ENCODE results near the gene SERGEF. TPM values are rescaled to one million over a fixed set of nuclear protein-coding genes. Genes with fewer than 3 reads are reported as not detected.

Gene SERGEF
- polyA plus RNA-seq, 1 of the 3 experiments (the other 2 are of a cell fraction), result 23.1 TPM

GRCh38 chr11:17867341-17867740 lies 145.5 kb downstream of the SERGEF start:
- Histone ChIP-seq H2AFZ (ENCODE audit: low read depth) (no peak overlapping the region), H3K4me3 (ENCODE audit: low read depth in 2 of 2, low read length in 1 of 2) (no peak overlapping the region), H3K36me3 (replicated peaks in 1 of 2; ENCODE audit: control insufficient read depth in 1 of 2, insufficient read depth in 2 of 2, low read length in 1 of 2) (peaks cover 0 to 5% of the 10 kb centered on the region in 2 experiments), H3K9ac (no peak overlapping the region), H4K20me1 (ENCODE audit: insufficient read depth) (no peaks in the 10 kb centered on the region), H3K27me3 (ENCODE audit: insufficient read depth) (no peaks in the 10 kb centered on the region), H3F3A (replicated peaks; ENCODE audit: insufficient read depth) (no peaks in the 10 kb centered on the region), H3K9me3 (no peaks in the 10 kb centered on the region), H3K9me2 (no peaks in the 10 kb centered on the region), H3K4me1 (ENCODE audit: control insufficient read depth in 1 of 2, insufficient read depth in 2 of 2, low read depth in 1 of 2, low read length in 1 of 2) (no peaks in the 10 kb centered on the region; a peak in 1 of 4 replicates), H3K79me2 (ENCODE audit: insufficient read depth) (no peaks in the 10 kb centered on the region), H3K27ac (ENCODE audit: low read depth in 2 of 2, low read length in 1 of 2) (no peak overlapping the region), H3K4me2 (no peak overlapping the region)
- POLR2A ChIA-PET, result no interaction called here
- CTCF ChIA-PET, result no interaction called here
- no peak for DNase-seq
- TF ChIP-seq GATA2 (CRISPR knock-in tag; IDR thresholded peaks at IDR 0.05), result no peak
- WGBS (ENCODE audit: low lambda C conversion rate), result 100% methylated on average over 1 of the region's 3 CpGs

GRCh38 chr11:17865765-17866428 lies 146.9 kb downstream of the SERGEF start:
- no peaks in the 10 kb centered on the region for H3F3A ChIP-seq (replicated peaks; ENCODE audit: insufficient read depth)
- no peak for DNase-seq
- ChIA-PET POLR2A (no interaction called here), CTCF (interaction anchor here (0.6 to 5.1 kb wide), 4 partner anchors 9 to 147 kb away, joined by 3 to 28 read pairs (median 12); partner anchors contain the start of gene MYOD1)
- peaks cover 0 to 5% of the 10 kb centered on the region in 2 experiments for H3K36me3 ChIP-seq (replicated peaks in 1 of 2; ENCODE audit: control insufficient read depth in 1 of 2, insufficient read depth in 2 of 2, low read length in 1 of 2)
- H3K4me3 ChIP-seq (ENCODE audit: low read depth in 2 of 2, low read length in 1 of 2), result no peak overlapping the region
- H3K9me2 ChIP-seq, result no peaks in the 10 kb centered on the region
- no peaks in the 10 kb centered on the region for H4K20me1 ChIP-seq (ENCODE audit: insufficient read depth)
- H3K9ac ChIP-seq, result no peak overlapping the region
- H3K4me2 ChIP-seq, result no peak overlapping the region
- 71% methylated on average over 3 of the region's 3 CpGs for WGBS (ENCODE audit: low lambda C conversion rate)
- no peak for TF ChIP-seq TAF1 (IDR thresholded peaks at IDR 0.05; ENCODE audit: borderline replicate concordance, low read depth, low read length)
- TF ChIP-seq TEAD4 (IDR thresholded peaks at IDR 0.05; ENCODE audit: borderline replicate concordance, insufficient read depth), result no peak
- no peak for TF ChIP-seq USF1 (IDR thresholded peaks at IDR 0.05; ENCODE audit: borderline replicate concordance, low read depth)
- no peak for TF ChIP-seq NRF1 (IDR thresholded peaks at IDR 0.05; ENCODE audit: low read depth, low read length)
- no peak for TF ChIP-seq SMC3 (IDR thresholded peaks at IDR 0.05; ENCODE audit: low read depth, low read length)
- no peak for TF ChIP-seq USF2 (IDR thresholded peaks at IDR 0.05; ENCODE audit: borderline replicate concordance, low read depth, low read length)
- no peak for TF ChIP-seq RXRA (IDR thresholded peaks at IDR 0.05; ENCODE audit: borderline replicate concordance, low read depth)
- no peak for TF ChIP-seq REST (IDR thresholded peaks at IDR 0.05; ENCODE audit: low read depth, low read length)
- TF ChIP-seq YY1 (IDR thresholded peaks at IDR 0.05; ENCODE audit: low read depth), result no peak
- no peak for TF ChIP-seq SIN3A (IDR thresholded peaks at IDR 0.05; ENCODE audit: borderline replicate concordance, low read depth, low read length)
- no peak for TF ChIP-seq MEF2A (IDR thresholded peaks at IDR 0.05; ENCODE audit: borderline replicate concordance, low read depth)
- no peak for TF ChIP-seq GATA2 (CRISPR knock-in tag; IDR thresholded peaks at IDR 0.05)
- no peak for TF ChIP-seq FOSL2 (IDR thresholded peaks at IDR 0.05; ENCODE audit: borderline replicate concordance, low read depth)
- no peak for TF ChIP-seq POLR2AphosphoS5 (IDR thresholded peaks at IDR 0.05; ENCODE audit: low read depth, low read length)
- no peak for TF ChIP-seq FOXM1 (IDR thresholded peaks at IDR 0.05; ENCODE audit: low read depth)
- TF ChIP-seq GABPA (IDR thresholded peaks at IDR 0.05; ENCODE audit: low read depth), result no peak
- TF ChIP-seq ELF1 (IDR thresholded peaks at IDR 0.05), result no peak
- no peak for TF ChIP-seq PBX3 (IDR thresholded peaks at IDR 0.05)
- TF ChIP-seq MAX (IDR thresholded peaks at IDR 0.05; ENCODE audit: low read depth), result no peak
- H3K27ac ChIP-seq (ENCODE audit: low read depth in 2 of 2, low read length in 1 of 2), result no peak overlapping the region
- no peaks in the 10 kb centered on the region for H3K9me3 ChIP-seq
- no peaks in the 10 kb centered on the region for H3K79me2 ChIP-seq (ENCODE audit: insufficient read depth)
- no peaks in the 10 kb centered on the region; a peak in 1 of 4 replicates for H3K4me1 ChIP-seq (ENCODE audit: control insufficient read depth in 1 of 2, insufficient read depth in 2 of 2, low read depth in 1 of 2, low read length in 1 of 2)
- H2AFZ ChIP-seq (ENCODE audit: low read depth), result no peak overlapping the region
- H3K27me3 ChIP-seq (ENCODE audit: insufficient read depth), result no peaks in the 10 kb centered on the region

Measured in SK-N-SH (cell line).